ENCODE results near the gene ELOVL6. TPM values are rescaled to one million over a fixed set of nuclear protein-coding genes. Genes with fewer than 3 reads are reported as not detected.

Gene ELOVL6
- total and polyA plus RNA-seq, 9 of the 15 experiments (the other 6 are each of a cell fraction or from before 2014, with no cell fraction given): 18.3 to 82.6 (median 46.0) TPM

- TF ChIP-seq MYC (IDR thresholded peaks at IDR 0.05; ENCODE audit: low read depth, low read length) (no peak), MYC (CRISPR knock-in tag; IDR thresholded peaks at IDR 0.05; ENCODE audit: borderline replicate concordance, low read depth) (no peak), ZNF274 (IDR thresholded peaks at IDR 0.05; ENCODE audit: borderline replicate concordance, low read depth, low read length) (no peak), ZFX (CRISPR knock-in tag; IDR thresholded peaks at IDR 0.05) (no peak), PHB2 (IDR thresholded peaks at IDR 0.05; ENCODE audit: low read depth) (no peak)
- TF ChIP-seq, protein P1, sequence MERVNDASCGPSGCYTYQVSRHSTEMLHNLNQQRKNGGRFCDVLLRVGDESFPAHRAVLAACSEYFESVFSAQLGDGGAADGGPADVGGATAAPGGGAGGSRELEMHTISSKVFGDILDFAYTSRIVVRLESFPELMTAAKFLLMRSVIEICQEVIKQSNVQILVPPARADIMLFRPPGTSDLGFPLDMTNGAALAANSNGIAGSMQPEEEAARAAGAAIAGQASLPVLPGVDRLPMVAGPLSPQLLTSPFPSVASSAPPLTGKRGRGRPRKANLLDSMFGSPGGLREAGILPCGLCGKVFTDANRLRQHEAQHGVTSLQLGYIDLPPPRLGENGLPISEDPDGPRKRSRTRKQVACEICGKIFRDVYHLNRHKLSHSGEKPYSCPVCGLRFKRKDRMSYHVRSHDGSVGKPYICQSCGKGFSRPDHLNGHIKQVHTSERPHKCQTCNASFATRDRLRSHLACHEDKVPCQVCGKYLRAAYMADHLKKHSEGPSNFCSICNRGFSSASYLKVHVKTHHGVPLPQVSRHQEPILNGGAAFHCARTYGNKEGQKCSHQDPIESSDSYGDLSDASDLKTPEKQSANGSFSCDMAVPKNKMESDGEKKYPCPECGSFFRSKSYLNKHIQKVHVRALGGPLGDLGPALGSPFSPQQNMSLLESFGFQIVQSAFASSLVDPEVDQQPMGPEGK (CRISPR knock-in tag; IDR thresholded peaks at IDR 0.05; ENCODE audit: borderline replicate concordance): no peak
- TF ChIP-seq, protein P2, sequence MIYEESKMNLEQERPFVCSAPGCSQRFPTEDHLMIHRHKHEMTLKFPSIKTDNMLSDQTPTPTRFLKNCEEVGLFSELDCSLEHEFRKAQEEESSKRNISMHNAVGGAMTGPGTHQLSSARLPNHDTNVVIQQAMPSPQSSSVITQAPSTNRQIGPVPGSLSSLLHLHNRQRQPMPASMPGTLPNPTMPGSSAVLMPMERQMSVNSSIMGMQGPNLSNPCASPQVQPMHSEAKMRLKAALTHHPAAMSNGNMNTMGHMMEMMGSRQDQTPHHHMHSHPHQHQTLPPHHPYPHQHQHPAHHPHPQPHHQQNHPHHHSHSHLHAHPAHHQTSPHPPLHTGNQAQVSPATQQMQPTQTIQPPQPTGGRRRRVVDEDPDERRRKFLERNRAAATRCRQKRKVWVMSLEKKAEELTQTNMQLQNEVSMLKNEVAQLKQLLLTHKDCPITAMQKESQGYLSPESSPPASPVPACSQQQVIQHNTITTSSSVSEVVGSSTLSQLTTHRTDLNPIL (CRISPR knock-in tag; IDR thresholded peaks at IDR 0.05): no peak
Measured at GRCh38 chr4:110091434-110092140, 106.8 kb downstream of the ELOVL6 start (continued).
